ENCODE results near the gene CARNS1.

- TF ChIP-seq CTCF (IDR thresholded peaks at IDR 0.05): no peak
- TF ChIP-seq POLR2A (IDR thresholded peaks at IDR 0.05): no peak
These were observed 21.5 kb upstream of the CARNS1 start for GRCh38 chr11:67393990-67394389.
